Stimulated activated CD4-positive, alpha-beta T cell treated with anti-CD3 and anti-CD28 coated beads, Interleukin-4, amount 100 ng/mL, for 48 hours (primary cell): Measurements from ENCODE around the gene LRRC32.
"Not testable (repeated sequence)": the region's sequence is repeated elsewhere in the genome, so short reads cannot be mapped to it uniquely, and the experiment has no call there.

Experiments
- DNase-seq, 2 donors: peaks; one replicate each; pipeline ENCODE4 v3.0.0-alpha.2; 2020; ENCODE audit warnings: low read depth in 2 of 2

LRRC32 gene

DNA sequence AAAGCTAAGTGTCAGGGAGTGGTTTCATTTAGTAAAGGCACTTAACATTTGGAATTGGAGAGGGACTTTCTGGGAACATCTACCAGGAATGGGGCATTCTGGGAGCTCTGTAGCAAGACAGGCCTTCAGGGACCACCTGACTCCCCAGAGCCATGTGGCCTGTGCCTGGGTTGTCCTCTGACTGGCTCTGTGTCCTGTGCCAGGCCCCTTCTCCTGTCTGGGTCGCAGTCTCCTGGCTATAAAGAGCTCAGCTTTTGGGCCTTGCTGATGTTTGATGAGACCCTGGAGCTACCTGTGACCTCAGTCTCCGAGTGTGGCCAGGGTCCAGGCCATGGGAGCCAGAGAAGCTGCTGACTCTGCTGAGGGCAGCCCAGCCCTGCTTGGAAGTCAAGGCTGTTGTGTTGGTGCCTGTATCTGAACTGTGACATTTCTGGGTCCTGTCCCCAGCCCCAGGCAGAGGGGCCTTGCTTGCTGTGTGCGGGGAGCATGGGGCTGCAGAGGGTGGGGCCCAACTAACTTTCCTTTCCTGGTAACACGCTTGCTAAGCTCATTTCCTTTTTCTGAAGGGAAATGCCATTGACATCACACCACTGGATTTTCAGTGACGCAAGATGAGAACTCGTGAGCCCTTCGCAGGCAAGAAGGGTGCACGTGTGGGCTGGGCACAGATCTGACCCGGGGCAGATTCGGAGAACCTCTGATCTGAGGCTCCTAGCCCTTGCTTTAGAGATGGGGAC lies 41.3 kb downstream of the LRRC32 start:
- DNase-seq = no peak

DNA sequence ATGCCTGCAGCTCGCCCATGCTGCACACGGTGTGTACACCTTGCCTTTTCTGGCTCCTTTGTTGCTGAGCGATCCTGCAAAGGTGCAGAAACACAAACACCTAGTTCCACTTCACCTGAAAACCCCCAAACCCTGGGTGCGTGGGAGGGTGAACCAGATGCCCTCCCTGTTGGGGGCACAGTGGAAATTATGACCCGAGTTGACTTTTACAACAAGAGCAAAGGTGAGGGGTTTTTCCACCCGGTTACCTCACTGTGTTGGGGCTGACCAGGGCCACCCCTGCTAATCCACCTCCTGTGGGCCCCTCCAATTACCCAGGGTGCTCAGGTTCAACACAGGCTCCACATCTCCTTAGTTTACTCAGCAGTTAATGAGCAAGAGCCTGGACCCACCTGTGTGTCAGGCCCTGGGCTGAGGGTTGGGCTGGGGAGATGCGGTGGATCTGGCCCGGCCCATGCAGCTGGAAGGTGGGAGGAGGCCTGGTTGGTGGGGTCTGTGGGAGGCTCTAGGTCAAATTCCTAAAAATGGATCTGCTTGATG lies 42.1 kb downstream of the LRRC32 start:
- DNase-seq = no peak

- no peak for DNase-seq
These were observed 42.9 kb downstream of the LRRC32 start for GRCh38 chr11:76627606-76628005.

DNA sequence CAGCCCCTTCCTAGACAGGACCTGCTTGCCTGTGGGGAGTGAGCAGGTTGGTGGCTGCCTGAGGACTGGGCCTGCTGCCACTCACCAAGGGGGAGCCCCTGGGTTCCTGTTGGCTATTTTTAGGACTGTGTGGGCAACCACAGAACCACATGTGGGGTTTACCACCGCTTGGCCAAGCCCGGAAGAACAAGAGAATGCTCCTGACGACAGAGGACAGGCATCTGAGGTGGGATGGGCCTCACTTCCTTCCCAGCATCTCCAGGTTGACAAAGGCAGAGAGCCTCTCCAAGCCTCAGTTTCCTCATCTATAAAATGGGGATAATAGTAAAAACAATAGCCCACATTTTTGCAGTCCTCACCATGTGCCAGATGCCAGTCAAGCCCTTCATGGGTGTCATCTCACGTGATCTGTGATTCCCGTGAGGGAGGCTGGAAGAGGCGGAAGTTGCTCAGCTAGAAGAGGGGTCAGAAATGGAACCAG lies 43.6 kb downstream of the LRRC32 start:
- DNase-seq = peak; percentile 42 to 43

GRCh38 chr11:76626266-76626665 lies 44.3 kb downstream of the LRRC32 start:
- no peak for DNase-seq

DNA sequence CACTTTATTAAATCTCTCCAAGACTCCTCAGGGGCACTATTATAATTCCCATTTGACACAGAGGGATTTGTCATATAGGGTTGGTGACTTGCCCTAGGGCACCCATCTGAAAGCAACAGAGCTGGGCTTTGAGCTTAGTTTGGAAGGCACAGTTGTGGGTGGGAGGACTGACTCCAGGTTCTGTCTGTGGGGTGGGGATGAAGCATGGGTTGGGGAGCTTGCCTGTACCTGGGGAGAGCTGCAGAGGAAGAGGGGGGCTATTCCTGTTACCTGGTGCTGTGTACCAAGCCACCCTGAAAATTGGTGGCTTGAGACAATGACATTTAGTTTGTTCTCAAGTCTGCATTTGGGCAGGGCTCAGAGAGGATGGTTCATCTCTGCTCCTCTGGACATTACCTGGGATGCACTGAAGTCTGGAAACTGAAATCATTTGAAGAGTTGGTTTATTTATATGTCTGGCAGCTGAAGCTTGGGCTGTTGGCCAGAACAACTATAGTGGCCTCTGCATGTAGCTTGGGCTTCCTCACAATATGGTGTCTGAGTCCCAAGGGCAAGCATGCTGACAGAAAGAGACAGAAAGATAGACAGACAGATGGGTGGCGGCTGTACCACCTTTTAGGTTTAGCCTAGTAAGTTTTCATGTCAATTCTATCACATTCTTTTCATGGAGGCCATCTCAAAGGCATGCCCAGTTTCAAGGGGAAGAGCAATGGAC lies 44.9 kb downstream of the LRRC32 start:
- no peak for DNase-seq

DNA sequence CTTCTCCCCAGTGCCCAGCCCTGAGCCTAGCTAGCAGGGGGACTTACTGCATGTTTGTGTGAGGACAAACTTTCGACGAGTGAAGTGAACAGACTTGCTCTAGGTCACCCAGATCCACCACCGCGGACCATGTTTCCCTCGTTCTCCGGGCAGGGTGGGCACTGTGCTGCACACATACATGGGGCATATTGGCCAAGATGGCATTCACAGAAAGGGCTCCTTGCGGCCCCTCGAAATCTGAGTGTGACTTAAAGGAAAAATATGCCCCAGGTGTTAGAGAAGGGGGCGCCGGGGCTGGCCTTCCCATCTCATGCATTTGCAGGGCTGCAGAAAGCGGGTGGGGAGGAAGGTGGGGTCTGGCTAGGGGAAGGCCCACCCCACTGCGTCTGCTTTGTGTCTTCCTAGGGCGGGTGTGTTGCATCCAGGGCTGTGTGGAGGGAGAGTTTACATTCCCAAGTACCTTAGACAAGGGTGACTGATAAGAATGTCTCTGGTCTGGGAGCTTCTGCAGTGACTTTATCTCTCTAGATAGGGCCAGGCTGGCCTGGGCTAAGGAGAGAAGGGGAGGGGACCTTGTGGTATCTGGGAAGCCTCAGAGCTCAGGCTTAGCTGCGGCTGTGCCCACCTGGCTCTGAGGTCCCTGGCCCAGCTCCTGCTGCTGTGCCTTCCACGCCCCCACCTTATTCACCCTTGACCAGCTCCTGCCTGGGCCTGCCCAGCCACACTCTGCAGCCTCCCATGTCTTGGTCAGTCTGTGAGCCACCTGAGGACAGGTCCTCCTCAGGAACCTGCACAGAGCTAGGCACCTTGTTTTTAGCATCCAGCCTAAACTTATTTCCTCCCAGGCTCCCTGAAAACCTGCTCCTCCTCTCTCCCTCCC lies 45.8 kb downstream of the LRRC32 start:
- no peak for DNase-seq

DNA sequence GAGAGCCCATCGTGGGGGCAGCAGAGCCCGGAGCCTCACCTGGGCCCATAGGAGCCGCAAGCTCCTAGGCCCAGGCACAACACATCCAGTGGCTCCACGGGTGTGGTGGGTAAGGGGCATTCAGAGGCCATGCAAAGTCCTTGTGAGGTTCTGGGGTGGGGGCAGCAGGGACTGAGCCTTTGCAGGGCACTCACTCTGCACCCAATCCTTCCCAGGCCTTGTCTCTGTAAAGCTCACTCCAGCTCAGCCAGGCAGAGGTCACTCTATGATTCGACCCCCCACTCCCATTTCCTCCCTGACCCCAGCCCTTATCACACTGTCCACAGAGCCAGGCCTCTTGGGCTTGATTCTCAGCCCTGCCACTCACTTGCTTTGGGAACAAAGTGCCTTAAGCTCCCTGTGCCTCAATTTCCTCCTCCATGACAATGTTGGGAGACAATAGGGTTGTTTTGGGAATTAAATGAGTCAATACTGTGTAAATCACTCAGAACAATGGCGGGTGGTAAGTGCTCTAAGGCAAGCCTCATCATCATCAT lies 46.6 kb downstream of the LRRC32 start:
- DNase-seq = no peak

GRCh38 chr11:76623171-76623883 lies 47.2 kb downstream of the LRRC32 start:
- no peak for DNase-seq

GRCh38 chr11:76622493-76623094 lies 48.0 kb downstream of the LRRC32 start:
- no peak for DNase-seq

DNA sequence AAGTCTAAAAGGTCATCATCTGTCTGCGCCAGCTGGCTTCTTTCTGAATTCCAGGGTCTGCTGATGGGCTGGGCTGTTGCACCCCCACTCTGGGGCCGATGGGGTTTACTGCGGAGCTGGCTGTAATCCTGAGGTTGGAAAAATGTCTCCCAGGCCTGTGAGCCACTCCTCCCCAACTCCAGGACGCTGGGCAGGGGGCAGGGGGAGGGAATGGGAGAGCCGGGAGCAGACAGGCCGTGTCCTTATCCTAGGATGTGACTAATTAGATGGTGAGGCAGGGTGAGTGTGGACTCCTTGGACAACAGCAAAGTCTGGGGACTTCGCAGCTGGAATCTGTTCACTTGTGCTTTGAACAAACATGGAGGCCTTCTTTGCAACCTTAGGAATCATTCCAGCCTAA lies 48.7 kb downstream of the LRRC32 start:
- no peak for DNase-seq

- no peak for DNase-seq
These were observed 49.1 kb downstream of the LRRC32 start for GRCh38 chr11:76621466-76621865.

- no peak for DNase-seq
These were observed 50.1 kb downstream of the LRRC32 start for GRCh38 chr11:76620489-76620888.

GRCh38 chr11:76619801-76620200 lies 50.7 kb downstream of the LRRC32 start:
- not testable (repeated sequence) for DNase-seq

DNA sequence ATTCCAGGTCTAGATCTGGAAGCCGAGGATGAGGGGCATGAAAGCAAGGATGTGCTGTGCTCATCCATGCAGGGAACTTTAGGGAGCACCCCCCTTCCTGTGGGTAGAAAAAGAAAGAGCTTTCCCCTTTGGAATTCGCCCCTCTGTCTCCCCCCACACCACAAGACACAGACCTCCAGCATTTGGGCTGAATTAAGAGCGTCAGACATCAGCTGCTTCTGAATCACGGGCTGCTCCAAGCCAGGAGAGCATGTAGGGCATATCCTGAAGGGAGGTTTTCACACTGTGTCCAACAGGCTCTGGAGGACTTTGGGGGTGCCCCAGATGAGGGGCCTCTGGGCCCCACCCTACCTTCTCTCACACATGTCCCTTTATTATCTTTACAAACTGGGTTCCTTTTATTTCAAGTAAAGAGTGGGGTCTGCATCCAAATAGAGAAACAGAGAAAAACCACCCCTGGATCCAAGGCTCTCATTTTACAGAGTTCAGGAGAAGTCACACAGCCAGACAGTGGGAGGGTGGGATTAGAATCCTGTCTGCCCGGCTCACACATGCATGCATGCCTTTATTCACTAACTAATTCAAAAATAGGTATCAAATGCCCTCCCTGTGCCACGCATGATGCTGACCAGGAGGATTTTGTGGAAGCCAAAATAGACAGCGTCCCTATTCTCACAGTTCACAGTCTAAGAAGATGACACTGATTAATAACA lies 52.8 kb downstream of the LRRC32 start:
- no peak for DNase-seq

- DNase-seq = no peak
These were observed 53.6 kb downstream of the LRRC32 start for GRCh38 chr11:76616676-76617552.

DNA sequence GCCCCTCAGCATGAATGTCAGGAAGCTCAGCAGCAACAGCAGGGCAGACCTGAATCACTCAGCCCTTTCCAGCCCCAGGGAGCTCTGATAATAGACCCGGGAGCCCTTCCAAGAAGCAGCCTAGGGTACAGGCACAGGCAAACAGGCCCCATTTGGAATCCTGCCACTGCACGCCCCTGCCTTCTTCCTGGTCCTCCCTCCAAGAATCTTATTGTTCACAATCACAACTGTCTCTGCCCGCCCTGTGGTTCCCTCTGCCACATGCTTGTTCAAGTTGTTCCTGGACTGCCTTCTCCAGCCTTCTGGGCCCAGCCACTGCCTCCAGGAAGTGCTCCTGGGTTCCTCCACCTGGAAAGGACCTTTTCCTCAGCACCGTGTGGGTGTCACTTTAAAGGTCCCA lies 54.6 kb downstream of the LRRC32 start:
- no peak for DNase-seq

- DNase-seq = no peak
These were observed 55.9 kb downstream of the LRRC32 start for GRCh38 chr11:76614471-76615179.
